SK-N-SH (cell line): ENCODE data around the gene COL17A1.

Source experiments
- CTCF ChIP-seq: fragments of 200-600 bp; sonication (generic); IDR thresholded peaks from 2 replicates; pipeline ENCODE4 v1.6.1; 2017; ENCODE audit warnings: antibody characterized with exemption, mild to moderate bottlenecking, moderate library complexity
- SMC3 ChIP-seq: IDR thresholded peaks from 2 replicates; pipeline ENCODE4 v1.6.1; 2012; ENCODE audit warnings: low read depth, low read length, improper control_type of control experiment

- no peak for TF ChIP-seq CTCF
- no peak for TF ChIP-seq SMC3
Observed at GRCh38 chr10:104120512-104120902, 34.8 kb upstream of the COL17A1 start.
